H1 (cell line): ENCODE measurements around the gene PRKN.

Experiments used
- BACH1 ChIP-seq: IDR thresholded peaks from 2 replicates; pipeline ENCODE4 v1.6.1; 2012; ENCODE audit warnings: low read length, improper control_type of control experiment
- BCL11A ChIP-seq, 2 experiments: IDR thresholded peaks; one replicate each; pipeline ENCODE4 v1.6.1; 2011; ENCODE audit warnings: low read depth in 2 of 2, low read length in 2 of 2, mild to moderate bottlenecking in 2 of 2
- EZH2 ChIP-seq: fragments of 200-600 bp; sonication (generic); IDR thresholded peaks from 2 replicates; pipeline ENCODE4 v1.7.1; 2012; ENCODE audit warnings: low read depth, mild to moderate bottlenecking, moderate library complexity, low read length, inconsistent platforms; ENCODE audit not compliant: severe bottlenecking
- FOSL1 ChIP-seq: IDR thresholded peaks from 2 replicates; pipeline ENCODE4 v1.6.1; 2011; ENCODE audit warnings: mild to moderate bottlenecking, low read depth, low read length, moderate library complexity; ENCODE audit not compliant: insufficient read depth
- JUN ChIP-seq: IDR thresholded peaks from 2 replicates; pipeline ENCODE4 v1.6.1; 2011; ENCODE audit warnings: low read depth, mild to moderate bottlenecking, improper control_type of control experiment, low read length
- JUND ChIP-seq: IDR thresholded peaks from 2 replicates; pipeline ENCODE4 v1.6.1; 2011; ENCODE audit warnings: mild to moderate bottlenecking, improper control_type of control experiment, low read length
- POLR2AphosphoS5 ChIP-seq: IDR thresholded peaks from 2 replicates; pipeline ENCODE4 v1.6.1; 2011; ENCODE audit warnings: low read depth, low read length
- RBBP5 ChIP-seq: IDR thresholded peaks from 2 replicates; pipeline ENCODE4 v1.7.1; 2012; ENCODE audit warnings: low read depth, mild to moderate bottlenecking, inconsistent platforms, low read length, moderate library complexity, borderline replicate concordance
- RFX5 ChIP-seq: IDR thresholded peaks from 2 replicates; pipeline ENCODE4 v1.6.1; 2011; ENCODE audit warnings: low read depth, low read length, improper control_type of control experiment, borderline replicate concordance
- TCF12 ChIP-seq: IDR thresholded peaks from 2 replicates; pipeline ENCODE4 v1.6.1; 2011; ENCODE audit warnings: low read depth, mild to moderate bottlenecking, low read length
- TF ChIP-seq, protein P1 (sequence below), 3 experiments: IDR thresholded peaks; 1 replicate in 2 of 3; 2 replicates in 1 of 3; pipeline versions ENCODE4 v1.5.1 to v1.6.1; 2011; ENCODE audit warnings: low read length in 3 of 3, mild to moderate bottlenecking in 3 of 3, inconsistent platforms in 2 of 3, low read depth in 1 of 3, moderate library complexity in 1 of 3; ENCODE audit not compliant: insufficient read depth in 1 of 3; ENCODE audit errors: control extremely low read depth in 1 of 3

DNA sequence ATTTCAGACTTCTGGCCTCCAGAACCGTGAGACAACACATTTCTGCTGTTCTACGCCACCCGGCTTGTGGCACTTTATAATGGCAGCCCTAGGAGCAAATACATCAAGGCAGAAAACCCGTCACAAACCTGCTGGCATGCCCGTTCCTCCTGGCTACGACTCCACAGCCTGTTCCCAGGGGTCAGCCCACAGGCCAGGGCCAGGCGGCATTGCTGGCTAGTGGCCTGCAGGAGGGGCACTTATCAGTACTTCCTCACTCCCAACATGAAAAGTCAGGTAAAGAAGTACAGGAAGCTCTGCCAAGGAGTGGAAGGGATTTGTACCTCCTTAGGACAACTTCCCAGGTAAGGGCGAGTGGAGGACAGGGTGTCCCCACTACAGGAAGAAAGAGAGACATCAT lies 1230.6 kb downstream of the PRKN start:
- TF ChIP-seq EZH2 (no peak), BACH1 (no peak), POLR2AphosphoS5 (no peak), JUN (no peak), BCL11A (IDR thresholded peaks at IDR 0.05; ENCODE audit: low read depth in 2 of 2, low read length in 2 of 2) (no peak), RBBP5 (no peak), RFX5 (no peak), JUND (no peak), FOSL1 (no peak), TCF12 (no peak)
- TF ChIP-seq, protein P1, sequence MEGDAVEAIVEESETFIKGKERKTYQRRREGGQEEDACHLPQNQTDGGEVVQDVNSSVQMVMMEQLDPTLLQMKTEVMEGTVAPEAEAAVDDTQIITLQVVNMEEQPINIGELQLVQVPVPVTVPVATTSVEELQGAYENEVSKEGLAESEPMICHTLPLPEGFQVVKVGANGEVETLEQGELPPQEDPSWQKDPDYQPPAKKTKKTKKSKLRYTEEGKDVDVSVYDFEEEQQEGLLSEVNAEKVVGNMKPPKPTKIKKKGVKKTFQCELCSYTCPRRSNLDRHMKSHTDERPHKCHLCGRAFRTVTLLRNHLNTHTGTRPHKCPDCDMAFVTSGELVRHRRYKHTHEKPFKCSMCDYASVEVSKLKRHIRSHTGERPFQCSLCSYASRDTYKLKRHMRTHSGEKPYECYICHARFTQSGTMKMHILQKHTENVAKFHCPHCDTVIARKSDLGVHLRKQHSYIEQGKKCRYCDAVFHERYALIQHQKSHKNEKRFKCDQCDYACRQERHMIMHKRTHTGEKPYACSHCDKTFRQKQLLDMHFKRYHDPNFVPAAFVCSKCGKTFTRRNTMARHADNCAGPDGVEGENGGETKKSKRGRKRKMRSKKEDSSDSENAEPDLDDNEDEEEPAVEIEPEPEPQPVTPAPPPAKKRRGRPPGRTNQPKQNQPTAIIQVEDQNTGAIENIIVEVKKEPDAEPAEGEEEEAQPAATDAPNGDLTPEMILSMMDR (IDR thresholded peaks at IDR 0.05; ENCODE audit: control extremely low read depth in 1 of 3, insufficient read depth in 1 of 3, low read depth in 1 of 3, low read length in 3 of 3) = peak; percentile 41 to 54 (median 53)
